T1000 (cell line): ENCODE data around the gene STXBP5.

Experiments used
- DNase-seq: peaks from one replicate; lab custom pipeline; 2025; ENCODE audit warnings: mixed read lengths; lab: John Stamatoyannopoulos, UW

The STXBP5 gene

GRCh38 chr6:147438758-147439528, 234.7 kb downstream of the STXBP5 start:
- DNase-seq = no peak
